Ascending aorta (tissue), 2 donors: ENCODE data around the gene CTDSPL. TPM values are rescaled to one million over a fixed set of nuclear protein-coding genes. Genes with fewer than 3 reads are reported as not detected.

Experiments
- DNase-seq, 2 donors: peaks; one replicate each; pipeline ENCODE4 v3.0.0-alpha.2; 2019; ENCODE audit warnings: low spot score in 2 of 2
- H3K27ac ChIP-seq, 2 donors: fragments of 200-600 bp; sonication (generic); one replicate each; pipeline ENCODE4 v1.5.1; 2016 to 2017; ENCODE audit warnings: mild to moderate bottlenecking in 1 of 2
- H3K27me3 ChIP-seq: fragments of 200-600 bp; sonication (generic); one replicate; pipeline ENCODE4 v1.5.1; 2017
- H3K36me3 ChIP-seq, 2 donors: fragments of 200-600 bp; sonication (generic); one replicate each; pipeline ENCODE4 v1.5.1; 2016
- H3K4me1 ChIP-seq, 2 donors: fragments of 200-600 bp; sonication (generic); one replicate each; pipeline ENCODE4 v1.5.1; 2016 to 2017; ENCODE audit warnings: mild to moderate bottlenecking in 1 of 2
- H3K4me3 ChIP-seq, 2 donors: fragments of 200-600 bp; sonication (generic); one replicate each; pipeline ENCODE4 v1.5.1; 2016 to 2017; ENCODE audit warnings: mild to moderate bottlenecking in 1 of 2
- H3K9me3 ChIP-seq, 2 donors: fragments of 200-600 bp; sonication (generic); one replicate each; pipeline ENCODE4 v1.5.1; 2016
- CTCF ChIP-seq, 3 experiments: fragments of 200-600 bp in 2 of 3; fragments of 450-650 bp in 1 of 3; sonication (generic) in 2 of 3; IDR thresholded peaks; one replicate each; pipeline ENCODE4 v1.5.1; 2016 to 2019; ENCODE audit warnings: antibody characterized with exemption in 3 of 3, mild to moderate bottlenecking in 1 of 3, moderate library complexity in 1 of 3
- intact Hi-C: fragments of 100-400 bp; cut with DNase I; formaldehyde crosslinking; loops from one replicate; pipeline ENCODE4 v1.15.1; 2023
- total RNA-seq: library from RNA; depleted of rRNA; stranded (reverse); fragments of >200 nt; gene quantifications from one replicate; pipeline ENCODE4 v1.1.0, GENCODE V29; 2016

The CTDSPL gene
- total RNA-seq, 1 donor from 2014 or later: 80.9 TPM

- Histone ChIP-seq H3K36me3 (no peaks in the 10 kb centered on the region), H3K4me1 (peaks cover 9 to 35% of the 10 kb centered on the region in 2 donors), H3K27ac (peak overlapping the region; percentile 70 to 76), H3K9me3 (no peaks in the 10 kb centered on the region), H3K27me3 (no peaks in the 10 kb centered on the region), H3K4me3 (no peak overlapping the region)
- TF ChIP-seq CTCF (IDR thresholded peaks at IDR 0.05): no peak
- no peak for DNase-seq
- intact Hi-C loops: no loop called here
Observed at GRCh38 chr3:37903734-37904133, 42.1 kb downstream of the CTDSPL start.

DNA sequence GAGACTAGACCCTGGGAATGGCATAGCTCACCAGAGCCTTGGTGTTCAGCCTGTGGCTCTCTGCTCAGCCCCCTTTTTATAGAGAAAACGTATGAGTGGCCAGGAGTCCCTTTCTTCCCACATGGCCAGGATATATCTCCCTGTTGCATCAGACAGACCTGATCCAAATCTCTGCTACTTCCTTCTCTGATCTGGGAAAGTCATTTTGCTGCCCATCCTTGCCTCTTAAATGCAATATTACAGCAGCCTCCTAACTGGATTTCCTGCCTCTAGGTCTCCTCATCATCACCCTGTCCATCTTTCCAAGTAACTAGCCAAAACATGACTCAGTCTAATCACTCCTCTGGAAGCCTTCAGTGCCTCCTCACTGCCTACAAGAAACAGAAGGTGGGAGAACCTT is 42.9 kb downstream of the CTDSPL start:
- intact Hi-C loops: no loop called here
- H3K9me3 ChIP-seq: no peaks in the 10 kb centered on the region
- no peaks in the 10 kb centered on the region for H3K36me3 ChIP-seq
- TF ChIP-seq CTCF (IDR thresholded peaks at IDR 0.05): no peak
- DNase-seq: no peak
- H3K27me3 ChIP-seq: no peaks in the 10 kb centered on the region
- H3K27ac ChIP-seq: peak overlapping the region; percentile 70 to 76
- peaks cover 9 to 31% of the 10 kb centered on the region in 2 donors for H3K4me1 ChIP-seq
- H3K4me3 ChIP-seq: no peak overlapping the region

GRCh38 chr3:37905346-37905745 is 43.7 kb downstream of the CTDSPL start:
- H3K4me3 ChIP-seq: no peak overlapping the region
- H3K27me3 ChIP-seq: no peaks in the 10 kb centered on the region
- TF ChIP-seq CTCF (IDR thresholded peaks at IDR 0.05): no peak
- peak overlapping the region; percentile 70 to 76 for H3K27ac ChIP-seq
- H3K4me1 ChIP-seq: peaks cover 9 to 31% of the 10 kb centered on the region in 2 donors
- DNase-seq: no peak
- no peaks in the 10 kb centered on the region for H3K36me3 ChIP-seq
- no peaks in the 10 kb centered on the region for H3K9me3 ChIP-seq
- intact Hi-C loops: loop anchor here (5.0 kb wide), 1 partner anchor 52 kb away; no protein-coding TSS in a partner anchor

DNA sequence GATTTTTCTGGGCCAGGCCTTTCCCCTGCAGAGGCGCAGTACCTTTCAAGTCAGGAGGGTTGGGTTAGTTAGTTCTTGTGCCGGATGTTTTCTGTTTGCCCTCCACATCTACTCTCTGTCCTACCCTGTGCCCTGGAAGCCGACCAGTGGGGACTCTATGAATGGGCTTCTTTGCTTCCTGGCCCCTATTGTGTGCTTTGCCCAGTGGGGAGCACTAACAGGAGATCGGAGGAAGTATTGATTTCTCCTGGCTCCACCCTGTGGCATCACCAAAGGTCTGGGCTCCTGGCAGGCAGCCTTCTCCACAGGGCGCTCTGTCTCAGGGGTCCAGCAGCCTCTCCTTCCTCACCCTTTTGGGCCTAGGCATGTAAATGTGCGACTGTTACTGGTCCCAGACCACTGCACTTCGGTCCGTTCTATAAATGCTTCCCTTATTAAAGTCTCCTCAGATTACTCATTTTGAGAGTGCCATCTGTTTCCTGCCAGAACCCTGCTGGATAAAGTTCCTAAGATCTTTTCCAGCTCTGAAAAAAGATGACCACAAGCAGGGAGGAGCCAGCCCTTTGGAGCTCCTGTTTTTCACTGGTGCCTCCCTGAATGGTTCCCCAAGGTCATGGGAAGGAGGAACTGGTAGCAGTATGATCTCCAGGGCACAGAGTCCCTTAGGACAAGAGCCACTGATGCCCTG is 44.5 kb downstream of the CTDSPL start:
- no peaks in the 10 kb centered on the region for H3K27me3 ChIP-seq
- no peaks in the 10 kb centered on the region for H3K9me3 ChIP-seq
- H3K4me3 ChIP-seq: no peak overlapping the region
- peak overlapping the region; percentile 70 to 76 for H3K27ac ChIP-seq
- H3K4me1 ChIP-seq: peaks cover 9 to 31% of the 10 kb centered on the region in 2 donors
- no peak for TF ChIP-seq CTCF (IDR thresholded peaks at IDR 0.05)
- intact Hi-C loops: loop anchor here (5.0 kb wide), 1 partner anchor 51 kb away; no protein-coding TSS in a partner anchor
- H3K36me3 ChIP-seq: no peaks in the 10 kb centered on the region
- no peak for DNase-seq

GRCh38 chr3:37906734-37907282 is 45.1 kb downstream of the CTDSPL start:
- Histone ChIP-seq H3K9me3 (no peaks in the 10 kb centered on the region), H3K27ac (peak overlapping the region; percentile 70 to 76), H3K36me3 (no peaks in the 10 kb centered on the region), H3K4me1 (peaks cover 9 to 31% of the 10 kb centered on the region in 2 donors), H3K27me3 (no peaks in the 10 kb centered on the region), H3K4me3 (no peak overlapping the region)
- TF ChIP-seq CTCF (IDR thresholded peaks at IDR 0.05): no peak
- intact Hi-C loops: loop anchor here (5.0 kb wide), 1 partner anchor 50 kb away; no protein-coding TSS in a partner anchor
- no peak for DNase-seq
